Parathyroid adenoma (tissue), 2 donors: Measurements from ENCODE around the gene IL4.
"Not testable (repeated sequence)": the region's sequence is repeated elsewhere in the genome, so short reads cannot be mapped to it uniquely, and the experiment has no call there.

Experiments
- H2AFZ ChIP-seq: fragments of 300-600 bp; sonication (generic); one replicate; pipeline ENCODE4 v1.7.0; 2017; ENCODE audit warnings: antibody characterized with exemption, mild to moderate bottlenecking
- H3K27ac ChIP-seq: fragments of 300-600 bp; sonication (generic); one replicate; pipeline ENCODE4 v1.7.0; 2017
- H3K27me3 ChIP-seq: fragments of 300-600 bp; sonication (generic); one replicate; pipeline ENCODE4 v1.7.0; 2017; ENCODE audit warnings: low read length; ENCODE audit not compliant: control insufficient read depth, insufficient read depth
- H3K36me3 ChIP-seq: fragments of 300-600 bp; sonication (generic); one replicate; pipeline ENCODE4 v1.7.0; 2017; ENCODE audit warnings: low read length; ENCODE audit not compliant: control insufficient read depth, insufficient read depth
- H3K4me1 ChIP-seq: fragments of 300-600 bp; sonication (generic); one replicate; pipeline ENCODE4 v1.7.0; 2017; ENCODE audit warnings: control low read depth
- H3K4me2 ChIP-seq: fragments of 300-600 bp; sonication (generic); one replicate; pipeline ENCODE4 v1.7.0; 2017; ENCODE audit warnings: low read length
- H3K4me3 ChIP-seq: fragments of 300-600 bp; sonication (generic); one replicate; pipeline ENCODE4 v1.7.0; 2017; ENCODE audit warnings: low read depth, low read length
- H3K79me2 ChIP-seq: fragments of 300-600 bp; sonication (generic); one replicate; pipeline ENCODE4 v1.7.0; 2017; ENCODE audit warnings: control low read depth
- H3K9ac ChIP-seq: fragments of 300-600 bp; sonication (generic); one replicate; pipeline ENCODE4 v1.7.0; 2017; ENCODE audit warnings: mild to moderate bottlenecking
- H3K9me3 ChIP-seq: fragments of 300-600 bp; sonication (generic); one replicate; pipeline ENCODE4 v1.7.0; 2017; ENCODE audit warnings: low read length; ENCODE audit not compliant: control insufficient read depth
- TF ChIP-seq, protein P1 (sequence below): fragments of 300-600 bp; sonication (generic); IDR thresholded peaks from one replicate; pipeline ENCODE4 v1.7.0; 2017; ENCODE audit warnings: antibody characterized with exemption, mild to moderate bottlenecking
- donor health status: primary hyperparathyroidism.

Gene IL4

DNA sequence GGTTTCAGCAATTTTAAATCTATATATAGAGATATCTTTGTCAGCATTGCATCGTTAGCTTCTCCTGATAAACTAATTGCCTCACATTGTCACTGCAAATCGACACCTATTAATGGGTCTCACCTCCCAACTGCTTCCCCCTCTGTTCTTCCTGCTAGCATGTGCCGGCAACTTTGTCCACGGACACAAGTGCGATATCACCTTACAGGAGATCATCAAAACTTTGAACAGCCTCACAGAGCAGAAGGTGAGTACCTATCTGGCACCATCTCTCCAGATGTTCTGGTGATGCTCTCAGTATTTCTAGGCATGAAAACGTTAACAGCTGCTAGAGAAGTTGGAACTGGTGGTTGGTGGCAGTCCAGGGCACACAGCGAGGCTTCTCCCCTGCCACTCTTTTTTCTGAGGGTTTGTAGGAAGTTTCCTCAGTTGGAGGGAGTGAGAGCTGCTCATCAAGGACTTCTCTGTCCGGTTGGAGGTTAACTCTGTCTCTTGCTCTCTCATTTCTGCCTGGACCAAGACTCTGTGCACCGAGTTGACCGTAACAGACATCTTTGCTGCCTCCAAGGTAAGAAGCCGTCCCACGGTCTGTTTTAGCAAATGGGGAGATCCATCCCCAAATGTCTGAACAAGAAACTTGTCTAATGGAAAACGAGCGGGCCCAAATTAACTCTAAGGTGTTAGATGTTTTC, at the start of gene IL4:
IL4 (plus strand) TSS at position 51 of the 692 bp plus-strand sequence; CDS start at position 113, 62 bp downstream.
- Histone ChIP-seq H3K27ac (no peak within 1 kb of the TSS), H3K27me3 (no peaks in the 10 kb centered on the region), H3K4me1 (no peaks in the 10 kb centered on the region), H3K36me3 (no peaks in the 10 kb centered on the region), H2AFZ (no peak within 1 kb of the TSS), H3K79me2 (no peaks in the 10 kb centered on the region), H3K4me2 (no peak within 1 kb of the TSS), H3K9me3 (no peaks in the 10 kb centered on the region), H3K9ac (no peak within 1 kb of the TSS), H3K4me3 (no peak within 1 kb of the TSS)
- TF ChIP-seq, protein P1, sequence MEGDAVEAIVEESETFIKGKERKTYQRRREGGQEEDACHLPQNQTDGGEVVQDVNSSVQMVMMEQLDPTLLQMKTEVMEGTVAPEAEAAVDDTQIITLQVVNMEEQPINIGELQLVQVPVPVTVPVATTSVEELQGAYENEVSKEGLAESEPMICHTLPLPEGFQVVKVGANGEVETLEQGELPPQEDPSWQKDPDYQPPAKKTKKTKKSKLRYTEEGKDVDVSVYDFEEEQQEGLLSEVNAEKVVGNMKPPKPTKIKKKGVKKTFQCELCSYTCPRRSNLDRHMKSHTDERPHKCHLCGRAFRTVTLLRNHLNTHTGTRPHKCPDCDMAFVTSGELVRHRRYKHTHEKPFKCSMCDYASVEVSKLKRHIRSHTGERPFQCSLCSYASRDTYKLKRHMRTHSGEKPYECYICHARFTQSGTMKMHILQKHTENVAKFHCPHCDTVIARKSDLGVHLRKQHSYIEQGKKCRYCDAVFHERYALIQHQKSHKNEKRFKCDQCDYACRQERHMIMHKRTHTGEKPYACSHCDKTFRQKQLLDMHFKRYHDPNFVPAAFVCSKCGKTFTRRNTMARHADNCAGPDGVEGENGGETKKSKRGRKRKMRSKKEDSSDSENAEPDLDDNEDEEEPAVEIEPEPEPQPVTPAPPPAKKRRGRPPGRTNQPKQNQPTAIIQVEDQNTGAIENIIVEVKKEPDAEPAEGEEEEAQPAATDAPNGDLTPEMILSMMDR = no peak

DNA sequence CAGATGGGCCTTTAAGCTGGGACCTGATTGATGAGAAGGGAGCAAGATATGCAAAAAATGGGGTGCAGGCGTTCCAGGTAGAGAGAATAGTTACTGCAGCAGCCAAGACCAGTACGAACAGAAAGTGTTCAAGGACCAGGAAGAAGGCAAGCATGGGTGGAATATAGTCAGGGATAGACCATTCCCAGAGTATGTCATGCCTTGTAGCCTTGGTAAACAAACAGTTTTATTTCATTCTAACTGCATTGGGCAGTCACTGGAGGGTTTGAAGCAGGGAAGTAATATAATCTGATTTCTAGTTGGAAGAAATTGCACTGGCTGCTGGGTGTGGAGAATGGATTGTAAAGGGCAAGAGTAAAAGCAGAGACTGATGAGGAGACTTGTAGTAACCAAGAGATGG, 46.3 kb upstream of the IL4 start:
- Histone ChIP-seq H3K27me3 (no peaks in the 10 kb centered on the region), H3K9ac (no peak overlapping the region), H3K4me1 (no peaks in the 10 kb centered on the region), H3K36me3 (no peaks in the 10 kb centered on the region), H3K4me2 (no peak overlapping the region), H3K27ac (no peak overlapping the region), H3K9me3 (no peaks in the 10 kb centered on the region), H2AFZ (no peak overlapping the region), H3K79me2 (no peaks in the 10 kb centered on the region), H3K4me3 (no peak overlapping the region)
- TF ChIP-seq, protein P1 = no peak

DNA sequence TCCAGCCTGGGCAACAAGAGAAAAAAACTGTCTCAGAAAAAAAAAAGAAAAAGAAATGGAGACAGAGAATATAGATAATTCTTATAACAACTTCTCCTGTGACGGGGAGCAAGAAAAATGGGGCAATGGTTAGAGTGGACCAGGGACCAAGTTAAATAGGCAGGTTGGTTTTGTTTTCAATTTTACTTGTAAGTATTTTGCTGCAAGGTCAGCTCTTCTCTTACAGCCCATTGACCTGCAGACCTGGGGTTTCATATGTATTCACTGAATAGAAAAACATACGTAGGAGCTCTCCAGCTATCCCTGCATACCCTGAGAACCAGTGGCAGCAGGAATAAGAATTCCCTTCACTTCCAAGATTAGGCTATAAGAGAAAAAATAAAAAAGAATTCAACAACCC, 45.0 kb upstream of the IL4 start:
- no peaks in the 10 kb centered on the region for H3K79me2 ChIP-seq
- TF ChIP-seq, protein P1 = no peak
- no peaks in the 10 kb centered on the region for H3K36me3 ChIP-seq
- no peak overlapping the region for H3K27ac ChIP-seq
- no peak overlapping the region for H3K4me2 ChIP-seq
- H2AFZ ChIP-seq = no peak overlapping the region
- no peak overlapping the region for H3K4me3 ChIP-seq
- no peaks in the 10 kb centered on the region for H3K9me3 ChIP-seq
- H3K9ac ChIP-seq = no peak overlapping the region
- no peaks in the 10 kb centered on the region for H3K27me3 ChIP-seq
- H3K4me1 ChIP-seq = no peaks in the 10 kb centered on the region

DNA sequence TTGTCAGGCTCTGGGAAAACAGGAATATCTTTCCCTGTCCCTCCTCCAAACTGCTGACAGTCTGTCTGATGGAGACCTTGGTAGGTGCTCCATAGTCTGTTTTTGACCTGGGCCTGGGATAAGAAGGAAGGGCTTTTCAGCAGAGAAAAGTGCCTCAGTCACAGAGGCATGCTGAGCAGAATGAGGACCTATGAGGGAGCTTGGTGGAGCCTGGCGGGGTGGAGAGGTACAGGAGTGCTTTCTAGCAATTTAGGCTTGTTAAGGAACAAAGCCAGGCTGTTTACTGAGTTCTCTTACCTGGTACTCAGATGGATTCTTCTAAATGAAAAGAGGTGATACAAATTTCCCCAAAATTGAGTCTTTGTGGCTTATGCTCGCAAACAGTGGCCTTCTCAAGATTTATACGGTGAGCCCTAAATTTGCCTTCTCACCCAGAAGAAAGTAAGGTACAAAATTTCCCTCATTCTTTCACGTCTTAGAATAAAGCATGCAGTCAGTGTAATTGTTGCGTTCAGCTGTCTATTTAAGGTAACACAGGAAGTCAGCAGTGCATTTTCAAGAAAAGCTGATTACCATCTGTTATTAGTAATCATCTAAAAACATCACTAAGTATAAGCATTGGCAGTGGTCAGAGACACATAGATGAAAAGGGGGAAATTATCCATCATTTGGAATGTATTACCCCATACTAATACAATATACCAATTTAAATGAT, 44.4 kb upstream of the IL4 start:
- H3K27ac ChIP-seq = no peak overlapping the region
- no peak overlapping the region for H2AFZ ChIP-seq
- H3K79me2 ChIP-seq = no peaks in the 10 kb centered on the region
- H3K36me3 ChIP-seq = no peaks in the 10 kb centered on the region
- H3K4me3 ChIP-seq = no peak overlapping the region
- no peaks in the 10 kb centered on the region for H3K4me1 ChIP-seq
- no peak overlapping the region for H3K4me2 ChIP-seq
- H3K9ac ChIP-seq = no peak overlapping the region
- H3K9me3 ChIP-seq = no peaks in the 10 kb centered on the region
- TF ChIP-seq, protein P1 = no peak
- H3K27me3 ChIP-seq = no peaks in the 10 kb centered on the region

DNA sequence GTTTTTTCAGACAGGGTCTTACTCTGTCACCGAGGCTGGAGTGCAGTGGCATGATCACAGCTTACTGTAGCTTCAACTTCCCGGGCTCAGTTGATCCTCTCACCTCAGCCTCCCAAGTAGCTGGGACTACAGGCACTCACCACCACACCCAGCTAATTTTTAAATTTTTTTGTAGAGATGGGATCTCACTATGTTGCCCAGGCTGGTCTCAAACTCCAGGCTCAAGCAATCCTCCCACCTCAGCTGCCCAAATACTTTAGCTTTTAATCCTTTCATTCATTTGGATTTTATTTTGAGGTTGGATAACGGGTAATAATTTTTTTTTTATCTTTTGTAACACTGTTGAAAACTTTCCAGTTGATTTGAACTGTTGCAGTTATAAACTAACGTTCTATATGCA, 40.2 kb upstream of the IL4 start:
- not testable (repeated sequence) for H3K36me3 ChIP-seq, H3K4me2 ChIP-seq, H2AFZ ChIP-seq, H3K27ac ChIP-seq, H3K9ac ChIP-seq, H3K4me1 ChIP-seq, H3K9me3 ChIP-seq, H3K27me3 ChIP-seq, H3K4me3 ChIP-seq, H3K79me2 ChIP-seq
